Upper lobe of right lung (tissue), 1 donor: ENCODE data around the gene VWA1. TPM values are rescaled to one million over a fixed set of nuclear protein-coding genes. Genes with fewer than 3 reads are reported as not detected.
A peak's percentile ranks its signal among the peaks of the same experiment; 100 is the strongest.

Experiments used
- ATAC-seq: fragments of 200-7000 bp; cut with Tn5 transposase; one replicate; pipeline ENCODE4 v1.9.1; 2020; ENCODE audit warnings: mild to moderate bottlenecking, moderate library complexity
- DNase-seq: peaks from one replicate; pipeline ENCODE4 v3.0.0-alpha.2; 2020
- H3K27ac ChIP-seq: fragments of 200-600 bp; one replicate; pipeline ENCODE4 v1.8.0; 2022
- H3K27me3 ChIP-seq: fragments of 200-600 bp; one replicate; pipeline ENCODE4 v1.8.0; 2022; ENCODE audit warnings: mild to moderate bottlenecking
- H3K36me3 ChIP-seq: fragments of 200-600 bp; one replicate; pipeline ENCODE4 v1.8.0; 2022
- H3K4me1 ChIP-seq: fragments of 200-600 bp; one replicate; pipeline ENCODE4 v1.8.0; 2022
- H3K4me3 ChIP-seq: fragments of 200-600 bp; one replicate; pipeline ENCODE4 v1.8.0; 2022; ENCODE audit warnings: mild to moderate bottlenecking
- H3K9me3 ChIP-seq: fragments of 200-600 bp; one replicate; pipeline ENCODE4 v1.8.0; 2022
- CTCF ChIP-seq: fragments of 200-600 bp; IDR thresholded peaks from one replicate; pipeline ENCODE4 v1.8.0; 2022; ENCODE audit warnings: antibody characterized with exemption
- intact Hi-C: fragments of 100-400 bp; cut with DNase I; formaldehyde crosslinking; loops from one replicate; pipeline ENCODE4 v1.11.0; 2022
- total RNA-seq: library from RNA; stranded (reverse); fragmentation: NEBNext Ultra II Directional; extraction: Animal tissue kit (Norgen Biotek cat#: 25700); gene quantifications from one replicate; pipeline ENCODE4 v1.2.1, GENCODE V29; 2021
- donor health status: DM: no; HTN: yes; CAD: no; lungs with severe emphysema.

The VWA1 gene
- total RNA-seq, 1 donor from 2014 or later: 87.4 TPM

- peaks cover 55% of the 10 kb centered on the region for H3K4me1 ChIP-seq
- TF ChIP-seq CTCF: no peak
Observed at GRCh38 chr1:1429671-1430073, 5.8 kb upstream of the VWA1 start.

GRCh38 chr1:1430114-1430982, 5.1 kb upstream of the VWA1 start:
- intact Hi-C loops: no loop called here
- H3K27me3 ChIP-seq: no peaks in the 10 kb centered on the region
- H3K27ac ChIP-seq: peak overlapping the region; percentile 91
- no peaks in the 10 kb centered on the region for H3K9me3 ChIP-seq
- H3K4me1 ChIP-seq: peaks cover 62% of the 10 kb centered on the region
- TF ChIP-seq CTCF: peak; percentile 37
- DNase-seq: peak; percentile 84
- H3K36me3 ChIP-seq: no peaks in the 10 kb centered on the region
- no peak overlapping the region for H3K4me3 ChIP-seq
- ATAC-seq: peak; percentile 8

More at GRCh38 chr1:1429671-1430073, 5.8 kb upstream of the VWA1 start:
- H3K27me3 ChIP-seq: no peaks in the 10 kb centered on the region
- no peak for DNase-seq
- H3K36me3 ChIP-seq: no peaks in the 10 kb centered on the region
- no peak overlapping the region for H3K4me3 ChIP-seq
- H3K27ac ChIP-seq: peak overlapping the region; percentile 91
- intact Hi-C loops: no loop called here
- ATAC-seq: no peak
- H3K9me3 ChIP-seq: no peaks in the 10 kb centered on the region

- H3K9me3 ChIP-seq: no peaks in the 10 kb centered on the region
- no peak for TF ChIP-seq CTCF
- no peak for ATAC-seq
- H3K27ac ChIP-seq: peak overlapping the region; percentile 91
- no peaks in the 10 kb centered on the region for H3K36me3 ChIP-seq
- H3K4me1 ChIP-seq: peaks cover 64% of the 10 kb centered on the region
- intact Hi-C loops: no loop called here
- H3K4me3 ChIP-seq: no peak overlapping the region
- peak; percentile 61 for DNase-seq
- H3K27me3 ChIP-seq: no peaks in the 10 kb centered on the region
Observed at GRCh38 chr1:1430992-1431844, 4.3 kb upstream of the VWA1 start.

GRCh38 chr1:1431845-1432273, 3.6 kb upstream of the VWA1 start:
- intact Hi-C loops: no loop called here
- H3K27me3 ChIP-seq: no peaks in the 10 kb centered on the region
- no peak overlapping the region for H3K4me3 ChIP-seq
- TF ChIP-seq CTCF: no peak
- ATAC-seq: peak; percentile 52
- peak; percentile 90 for DNase-seq
- H3K9me3 ChIP-seq: no peaks in the 10 kb centered on the region
- peaks cover 66% of the 10 kb centered on the region for H3K4me1 ChIP-seq
- H3K36me3 ChIP-seq: no peaks in the 10 kb centered on the region
- H3K27ac ChIP-seq: peak overlapping the region; percentile 91

- H3K36me3 ChIP-seq: no peaks in the 10 kb centered on the region
- peak overlapping the region; percentile 91 for H3K27ac ChIP-seq
- no peak for TF ChIP-seq CTCF
- no peaks in the 10 kb centered on the region for H3K27me3 ChIP-seq
- peak overlapping the region; percentile 57 for H3K4me3 ChIP-seq
- no peaks in the 10 kb centered on the region for H3K9me3 ChIP-seq
- DNase-seq (peak; percentile 67), ATAC-seq (no peak)
- peaks cover 66% of the 10 kb centered on the region for H3K4me1 ChIP-seq
- intact Hi-C loops: no loop called here
Observed at GRCh38 chr1:1432274-1432950, 3.1 kb upstream of the VWA1 start.
